Cardiac fibroblast (primary cell): ENCODE data around the gene CCN6.

Source experiments
- DNase-seq, 2 donors: peaks; one replicate each; pipeline versions ENCODE4 v3.0.0 to v3.0.0-alpha.2; 2010; ENCODE audit warnings: low read depth in 2 of 2
- H3K4me3 ChIP-seq, 2 donors: replicated peaks in 1 of 2; 1 replicate in 1 of 2; 2 replicates in 1 of 2; pipeline ENCODE4 v1.5.1; 2011; ENCODE audit warnings: low read depth in 2 of 2, low read length in 2 of 2, mild to moderate bottlenecking in 2 of 2, moderate library complexity in 1 of 2
- TF ChIP-seq, protein P1 (sequence below): IDR thresholded peaks from one replicate; pipeline ENCODE4 v1.5.1; 2011; ENCODE audit warnings: low read depth, mild to moderate bottlenecking, low read length, inconsistent platforms

Gene CCN6

DNA sequence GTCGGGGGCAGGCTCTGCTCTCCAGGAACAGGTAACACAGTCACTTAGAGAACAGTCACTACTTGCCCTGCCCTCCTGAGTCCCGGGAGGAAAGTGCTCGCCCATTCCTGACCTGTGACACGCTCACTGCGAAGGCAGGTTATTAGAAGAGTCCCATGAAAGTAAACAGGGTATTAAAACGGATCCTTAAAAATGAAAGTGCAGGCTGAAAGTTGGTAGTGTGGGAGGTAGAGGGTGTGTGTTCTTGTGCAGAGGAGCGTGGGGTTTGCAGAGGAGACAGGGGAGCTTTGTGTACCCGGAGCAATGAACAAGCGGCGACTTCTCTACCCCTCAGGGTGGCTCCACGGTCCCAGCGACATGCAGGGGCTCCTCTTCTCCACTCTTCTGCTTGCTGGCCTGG lies at the start of gene CCN6:
CCN6 (plus strand) TSS at position 104 of the 400 bp plus-strand sequence; CDS start at position 358, 254 bp downstream.
- no peak for DNase-seq
- H3K4me3 ChIP-seq: no peak within 1 kb of the TSS
- TF ChIP-seq, protein P1, sequence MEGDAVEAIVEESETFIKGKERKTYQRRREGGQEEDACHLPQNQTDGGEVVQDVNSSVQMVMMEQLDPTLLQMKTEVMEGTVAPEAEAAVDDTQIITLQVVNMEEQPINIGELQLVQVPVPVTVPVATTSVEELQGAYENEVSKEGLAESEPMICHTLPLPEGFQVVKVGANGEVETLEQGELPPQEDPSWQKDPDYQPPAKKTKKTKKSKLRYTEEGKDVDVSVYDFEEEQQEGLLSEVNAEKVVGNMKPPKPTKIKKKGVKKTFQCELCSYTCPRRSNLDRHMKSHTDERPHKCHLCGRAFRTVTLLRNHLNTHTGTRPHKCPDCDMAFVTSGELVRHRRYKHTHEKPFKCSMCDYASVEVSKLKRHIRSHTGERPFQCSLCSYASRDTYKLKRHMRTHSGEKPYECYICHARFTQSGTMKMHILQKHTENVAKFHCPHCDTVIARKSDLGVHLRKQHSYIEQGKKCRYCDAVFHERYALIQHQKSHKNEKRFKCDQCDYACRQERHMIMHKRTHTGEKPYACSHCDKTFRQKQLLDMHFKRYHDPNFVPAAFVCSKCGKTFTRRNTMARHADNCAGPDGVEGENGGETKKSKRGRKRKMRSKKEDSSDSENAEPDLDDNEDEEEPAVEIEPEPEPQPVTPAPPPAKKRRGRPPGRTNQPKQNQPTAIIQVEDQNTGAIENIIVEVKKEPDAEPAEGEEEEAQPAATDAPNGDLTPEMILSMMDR: no peak

DNA sequence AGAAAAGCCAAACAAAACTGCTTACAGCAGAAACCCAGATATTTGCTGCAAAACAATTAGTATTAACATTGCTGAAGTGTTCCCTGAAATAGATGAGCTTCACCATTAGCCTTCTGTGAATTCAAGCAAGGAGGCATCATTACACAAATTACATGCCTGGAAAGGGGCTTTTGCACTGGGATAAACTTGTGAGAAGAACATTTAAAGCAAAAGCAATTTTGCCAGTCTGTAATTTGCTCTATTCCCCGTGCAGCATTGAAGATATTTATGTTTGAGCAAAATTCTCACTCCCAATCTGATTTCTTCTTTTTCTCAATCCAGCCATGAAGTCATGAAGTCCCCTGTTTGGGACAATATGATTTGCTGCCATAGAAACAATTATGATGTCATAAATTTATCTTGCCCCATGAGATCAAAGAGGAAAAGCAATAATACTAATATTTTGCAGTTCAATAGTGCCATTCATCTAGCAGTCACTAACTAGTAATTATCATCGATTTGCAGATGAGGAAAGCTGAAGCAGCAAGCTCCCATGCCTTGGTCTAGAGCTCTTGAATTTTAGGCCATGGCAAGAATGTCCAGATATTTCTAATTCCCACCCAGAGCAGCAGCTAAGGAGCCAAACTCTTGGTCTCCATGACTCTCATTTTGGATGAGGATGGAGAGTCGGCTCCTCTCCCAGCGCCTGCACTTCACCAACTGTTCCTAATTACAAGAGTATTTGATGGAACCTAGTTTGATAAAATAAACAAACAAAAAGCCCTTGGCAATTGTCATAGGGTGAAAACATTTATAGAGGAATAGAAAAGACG lies 49.5 kb upstream of the CCN6 start:
- DNase-seq: no peak
- no peak overlapping the region for H3K4me3 ChIP-seq
- TF ChIP-seq, protein P1: no peak

DNA sequence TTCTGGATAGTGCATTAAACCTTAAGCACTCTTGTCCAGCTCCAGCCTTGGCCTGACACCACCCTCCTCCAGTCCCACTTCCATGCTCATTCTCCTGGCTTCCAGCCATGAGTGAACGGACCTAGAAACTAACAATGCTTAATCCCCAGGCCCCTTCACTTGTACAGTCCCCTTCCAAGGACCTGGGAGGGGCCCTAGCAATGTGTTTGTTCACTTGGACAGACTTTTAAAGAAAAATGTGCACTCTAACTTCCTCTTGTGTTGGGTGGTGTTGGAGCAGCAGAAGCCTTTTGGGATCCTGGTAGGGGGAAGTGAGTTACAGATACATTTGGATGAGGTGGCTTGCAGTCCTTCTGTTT lies 48.9 kb upstream of the CCN6 start:
- TF ChIP-seq, protein P1: no peak
- no peak overlapping the region for H3K4me3 ChIP-seq
- no peak for DNase-seq

DNA sequence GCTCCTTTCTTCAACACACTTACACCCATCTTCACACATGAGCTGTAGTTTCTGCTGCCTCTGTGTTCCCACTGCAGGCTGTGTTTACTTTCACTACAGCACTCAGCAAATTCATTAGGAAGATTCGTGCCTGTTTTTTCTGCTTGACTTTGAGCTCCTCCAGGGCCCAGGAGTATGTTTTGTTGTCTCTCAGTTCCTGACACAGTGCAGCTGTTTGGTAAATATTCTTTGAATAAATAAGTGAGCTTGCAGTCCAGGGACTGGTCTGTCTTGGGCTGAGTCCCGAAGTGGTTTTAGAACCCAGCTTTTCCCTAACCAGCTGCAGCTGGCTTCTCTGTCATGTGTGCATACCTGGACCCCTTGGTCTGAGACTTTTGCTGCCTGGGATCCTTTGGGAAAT lies 46.6 kb upstream of the CCN6 start:
- DNase-seq: peak in 1 of 2 donors; percentile 58
- no peak overlapping the region for H3K4me3 ChIP-seq
- TF ChIP-seq, protein P1: no peak

DNA sequence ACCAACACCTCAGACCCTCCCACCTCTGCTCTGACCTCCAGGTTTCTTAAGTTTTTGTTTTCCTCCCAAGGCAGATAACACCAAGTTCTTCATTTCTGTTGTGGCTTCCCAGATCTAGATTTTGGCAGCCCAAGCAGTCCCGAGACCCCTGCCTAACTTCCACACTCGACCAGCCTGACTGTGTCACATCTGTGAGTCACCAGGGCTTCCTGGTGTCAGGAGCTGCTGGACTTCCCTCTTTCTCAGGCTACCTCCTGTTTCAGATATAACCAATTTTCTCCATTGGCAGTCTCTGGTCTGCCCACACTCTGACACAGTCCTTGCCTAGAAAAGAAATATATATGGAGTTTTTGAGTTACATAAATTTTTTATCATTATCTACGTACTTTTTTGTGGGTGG lies 46.1 kb upstream of the CCN6 start:
- H3K4me3 ChIP-seq: no peak overlapping the region
- DNase-seq: peak; percentile 49 to 50
- TF ChIP-seq, protein P1: no peak

DNA sequence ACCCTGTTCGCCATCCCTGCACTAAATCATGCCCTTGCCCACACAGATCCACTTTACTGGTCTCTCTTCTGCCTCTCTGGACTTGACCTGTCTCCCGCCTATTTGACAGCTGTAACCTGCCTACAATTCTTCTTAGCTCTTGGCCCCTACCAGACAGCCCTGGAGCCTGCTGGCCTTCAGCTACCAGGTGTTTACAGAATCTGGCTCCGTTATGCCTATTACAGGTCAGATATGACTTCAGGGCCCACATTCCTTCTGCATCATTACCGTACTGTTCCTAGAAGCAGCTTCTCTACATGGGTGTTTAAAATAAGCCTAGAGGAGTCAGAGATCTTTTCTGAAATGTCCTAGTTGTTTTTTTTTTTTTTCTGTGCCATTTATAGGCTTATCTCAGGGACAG lies 45.4 kb upstream of the CCN6 start:
- no peak overlapping the region for H3K4me3 ChIP-seq
- TF ChIP-seq, protein P1: no peak
- no peak for DNase-seq
